Measurements from ENCODE around the gene HOOK1. TPM values are rescaled to one million over a fixed set of nuclear protein-coding genes. Genes with fewer than 3 reads are reported as not detected.
"Not testable (repeated sequence)": the region's sequence is repeated elsewhere in the genome, so short reads cannot be mapped to it uniquely, and the experiment has no call there.

HOOK1 gene
- polyA plus RNA-seq, 1 experiment = not detected

- Histone ChIP-seq H3K27me3 (ENCODE audit: control insufficient read depth, insufficient read depth, low read length) (no peaks in the 10 kb centered on the region), H3K4me3 (ENCODE audit: low read depth, low read length) (no peak overlapping the region), H3K27ac (ENCODE audit: low read depth, low read length) (no peak overlapping the region), H3K9me3 (ENCODE audit: control insufficient read depth, insufficient read depth, low read length) (no peaks in the 10 kb centered on the region)
- POLR2A ChIA-PET = no interaction called here
- no peak for TF ChIP-seq CTCF (IDR thresholded peaks at IDR 0.05; ENCODE audit: low read depth, low read length)
- no peak for DNase-seq (ENCODE audit: low read depth, low spot score)
- CTCF ChIA-PET = no interaction called here
These were observed 105.0 kb downstream of the HOOK1 start for GRCh38 chr1:59919746-59920145.

- H3K27ac ChIP-seq (ENCODE audit: low read depth, low read length); DNase-seq (ENCODE audit: low read depth, low spot score); H3K9me3 ChIP-seq (ENCODE audit: control insufficient read depth, insufficient read depth, low read length); POLR2A ChIA-PET; CTCF ChIA-PET; H3K27me3 ChIP-seq (ENCODE audit: control insufficient read depth, insufficient read depth, low read length); H3K4me3 ChIP-seq (ENCODE audit: low read depth, low read length): not testable (repeated sequence)
These were observed 106.6 kb downstream of the HOOK1 start for GRCh38 chr1:59921258-59921899.

- no peaks in the 10 kb centered on the region for H3K9me3 ChIP-seq (ENCODE audit: control insufficient read depth, insufficient read depth, low read length)
- no peak for TF ChIP-seq CTCF (IDR thresholded peaks at IDR 0.05; ENCODE audit: low read depth, low read length)
- ChIA-PET POLR2A (no interaction called here), CTCF (interaction anchor here (1.0 to 1.8 kb wide), 3 partner anchors 22 to 25 kb away, joined by 4 to 8 read pairs (median 5); no protein-coding TSS in a partner anchor)
- no peak for DNase-seq (ENCODE audit: low read depth, low spot score)
- peaks cover 5% of the 10 kb centered on the region for H3K27me3 ChIP-seq (ENCODE audit: control insufficient read depth, insufficient read depth, low read length)
- H3K27ac ChIP-seq (ENCODE audit: low read depth, low read length) = no peak overlapping the region
- H3K4me3 ChIP-seq (ENCODE audit: low read depth, low read length) = no peak overlapping the region
These were observed 109.9 kb downstream of the HOOK1 start for GRCh38 chr1:59924653-59925052.

Other genes with a start within 250 kb of the HOOK1 start
- 0.06 and 0.10 TPM in 2 replicates for gene CYP2J2, start 111.8 kb downstream of the HOOK1 start, polyA plus RNA-seq (2011; rRNA removed)